ENCODE data around the gene KIF26B. TPM values are rescaled to one million over a fixed set of nuclear protein-coding genes. Genes with fewer than 3 reads are reported as not detected.

Gene KIF26B
- polyA plus RNA-seq, 1 donor (not counting 4 experiments of a cell fraction or from before 2014, with no cell fraction given): 0.58 TPM

GRCh38 chr1:245538671-245539070 is 383.9 kb downstream of the KIF26B start:
- H3K9me3 ChIP-seq (ENCODE audit: control insufficient read depth, low read depth, low read length): no peaks in the 10 kb centered on the region
- H2AFZ ChIP-seq (ENCODE audit: control insufficient read depth, low read length): no peak overlapping the region
- peaks cover 0 to 3% of the 10 kb centered on the region in 2 experiments for H3K36me3 ChIP-seq (ENCODE audit: control insufficient read depth in 2 of 2, extremely low read depth in 1 of 2, insufficient read depth in 2 of 2, low read length in 2 of 2)
- H3K4me3 ChIP-seq (ENCODE audit: control insufficient read depth in 2 of 3, extremely low read depth in 1 of 3, insufficient read depth in 2 of 3, low read depth in 1 of 3, low read length in 3 of 3): no peak overlapping the region
- H4K20me1 ChIP-seq (ENCODE audit: control insufficient read depth, extremely low read depth, insufficient read depth, low read length): no peaks in the 10 kb centered on the region
- no peaks in the 10 kb centered on the region for H3K27me3 ChIP-seq (ENCODE audit: control insufficient read depth, extremely low read depth, insufficient read depth, low read length)
- TF ChIP-seq CTCF (optimal IDR thresholded peaks at IDR 0.05 in 1 of 3, IDR thresholded peaks at IDR 0.05 in 1 of 3, conservative IDR thresholded peaks at IDR 0.05 in 1 of 3; ENCODE audit: extremely low read depth in 1 of 3, insufficient read depth in 2 of 3, low read length in 3 of 3): no peak
- no peaks in the 10 kb centered on the region for H3K4me1 ChIP-seq (ENCODE audit: control insufficient read depth, extremely low read depth, insufficient read depth, low read length)
- H3K27ac ChIP-seq (ENCODE audit: control insufficient read depth, insufficient read depth, low read length): no peak overlapping the region
- no peak overlapping the region for H3K9ac ChIP-seq (ENCODE audit: control insufficient read depth, extremely low read depth, insufficient read depth, low read length)
- no peaks in the 10 kb centered on the region for H3K79me2 ChIP-seq (ENCODE audit: control insufficient read depth, insufficient read depth, low read length)
- FAIRE-seq: no peak
- DNase-seq (ENCODE audit: low read depth, low spot score): no peak
- H3K9me1 ChIP-seq (ENCODE audit: control insufficient read depth, extremely low read depth, insufficient read depth, low read length): no peaks in the 10 kb centered on the region
- no peak overlapping the region for H3K4me2 ChIP-seq (ENCODE audit: control insufficient read depth, extremely low read depth, insufficient read depth, low read depth, low read length)
- dilution Hi-C loops (cut with MboI; ENCODE audit: extremely low pct_ligation_motif_present, low sequenced_read_pairs): no loop called here

- Histone ChIP-seq H3K27ac (ENCODE audit: control insufficient read depth, insufficient read depth, low read length) (no peak overlapping the region), H3K4me1 (ENCODE audit: control insufficient read depth, extremely low read depth, insufficient read depth, low read length) (no peaks in the 10 kb centered on the region), H3K79me2 (ENCODE audit: control insufficient read depth, insufficient read depth, low read length) (no peaks in the 10 kb centered on the region), H4K20me1 (ENCODE audit: control insufficient read depth, extremely low read depth, insufficient read depth, low read length) (no peaks in the 10 kb centered on the region), H3K4me3 (ENCODE audit: control insufficient read depth in 2 of 3, extremely low read depth in 1 of 3, insufficient read depth in 2 of 3, low read depth in 1 of 3, low read length in 3 of 3) (no peak overlapping the region), H2AFZ (ENCODE audit: control insufficient read depth, low read length) (no peak overlapping the region), H3K36me3 (ENCODE audit: control insufficient read depth in 2 of 2, extremely low read depth in 1 of 2, insufficient read depth in 2 of 2, low read length in 2 of 2) (peaks cover 0 to 3% of the 10 kb centered on the region in 2 experiments), H3K9me3 (ENCODE audit: control insufficient read depth, low read depth, low read length) (no peaks in the 10 kb centered on the region), H3K9me1 (ENCODE audit: control insufficient read depth, extremely low read depth, insufficient read depth, low read length) (no peaks in the 10 kb centered on the region), H3K9ac (ENCODE audit: control insufficient read depth, extremely low read depth, insufficient read depth, low read length) (no peak overlapping the region), H3K4me2 (ENCODE audit: control insufficient read depth, extremely low read depth, insufficient read depth, low read depth, low read length) (no peak overlapping the region), H3K27me3 (ENCODE audit: control insufficient read depth, extremely low read depth, insufficient read depth, low read length) (no peaks in the 10 kb centered on the region)
- TF ChIP-seq CTCF (optimal IDR thresholded peaks at IDR 0.05 in 1 of 3, IDR thresholded peaks at IDR 0.05 in 1 of 3, conservative IDR thresholded peaks at IDR 0.05 in 1 of 3; ENCODE audit: extremely low read depth in 1 of 3, insufficient read depth in 2 of 3, low read length in 3 of 3): no peak
- no peak for TF ChIP-seq EZH2 (IDR thresholded peaks at IDR 0.05; ENCODE audit: low read length)
- DNase-seq (ENCODE audit: low read depth, low spot score) (no peak), FAIRE-seq (no peak)
- dilution Hi-C loops (cut with MboI; ENCODE audit: extremely low pct_ligation_motif_present, low sequenced_read_pairs): no loop called here
Observed at GRCh38 chr1:245541369-245541768, 386.6 kb downstream of the KIF26B start.
